Measurements from ENCODE around the gene TMEM175.

DNA sequence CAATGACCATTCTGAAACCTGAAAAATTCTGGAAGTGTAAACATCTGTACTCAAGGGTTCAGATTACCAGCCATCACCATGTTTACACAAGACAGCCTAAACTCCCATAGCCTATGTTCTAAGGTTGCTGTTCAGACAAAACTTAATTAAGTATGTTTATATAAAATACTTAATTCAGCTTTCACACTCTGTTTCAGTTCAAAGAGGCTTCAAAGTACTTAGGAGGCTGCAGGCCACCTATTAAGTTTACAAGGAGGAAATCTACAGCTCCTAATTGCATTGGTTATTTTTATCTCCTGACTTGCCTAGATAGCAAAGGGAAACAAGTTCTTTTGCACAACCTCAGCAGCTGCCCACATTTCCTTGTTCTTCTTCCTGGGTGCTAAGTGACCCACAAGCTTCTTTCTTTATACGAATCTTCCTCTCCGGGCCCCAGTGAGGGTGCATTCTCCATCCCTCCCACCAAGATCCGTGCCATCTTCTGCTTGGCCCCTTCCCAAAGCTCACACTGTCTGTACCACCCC lies 2.2 kb upstream of the TMEM175 start:
- TF ChIP-seq GATA1 (IDR thresholded peaks at IDR 0.05; ENCODE audit: low read depth, low read length) (no peak), POLR2A (IDR thresholded peaks at IDR 0.05; ENCODE audit: low read length) (no peak)
